Measurements from ENCODE around the gene SPATA46. TPM values are rescaled to one million over a fixed set of nuclear protein-coding genes. Genes with fewer than 3 reads are reported as not detected.

The SPATA46 gene
- total RNA-seq, 2 donors from 2014 or later, result 0.62 TPM; not detected in 1

- no peaks in the 10 kb centered on the region for H3K9me3 ChIP-seq
- TF ChIP-seq POLR2A (IDR thresholded peaks at IDR 0.05) (no peak), POLR2AphosphoS5 (IDR thresholded peaks at IDR 0.05) (no peak), CTCF (IDR thresholded peaks at IDR 0.05) (no peak)
- H3K27ac ChIP-seq, result no peak overlapping the region
- H3K4me1 ChIP-seq (replicated peaks), result no peaks in the 10 kb centered on the region
- 63% methylated on average over 3 of the region's 3 CpGs for WGBS
- intact Hi-C loops (cut with DNase I), result loop anchor here (10.0 kb wide), 2 partner anchors 123 to 183 kb away; no protein-coding TSS in a partner anchor
- H3K27me3 ChIP-seq (replicated peaks; ENCODE audit: insufficient read depth), result no peaks in the 10 kb centered on the region
- no peaks in the 10 kb centered on the region for H3K36me3 ChIP-seq
- H3K4me3 ChIP-seq, result no peak overlapping the region
- DNase-seq (ENCODE audit: low spot score), result no peak
Observed at GRCh38 chr1:162397943-162398560, 21.4 kb upstream of the SPATA46 start.

- no peak for TF ChIP-seq POLR2A (IDR thresholded peaks at IDR 0.05)
- TF ChIP-seq POLR2AphosphoS5 (IDR thresholded peaks at IDR 0.05), result no peak
- TF ChIP-seq CTCF (IDR thresholded peaks at IDR 0.05), result no peak
- 92% methylated on average over 3 of the region's 3 CpGs for WGBS
- Histone ChIP-seq H3K36me3 (no peaks in the 10 kb centered on the region), H3K27ac (no peak overlapping the region), H3K27me3 (replicated peaks; ENCODE audit: insufficient read depth) (no peaks in the 10 kb centered on the region), H3K4me3 (no peak overlapping the region), H3K4me1 (replicated peaks) (no peaks in the 10 kb centered on the region), H3K9me3 (no peaks in the 10 kb centered on the region)
- intact Hi-C loops (cut with DNase I), result loop anchor here (10.0 kb wide), 2 partner anchors 122 to 182 kb away; no protein-coding TSS in a partner anchor
- peak; percentile 1 for DNase-seq (ENCODE audit: low spot score)
Observed at GRCh38 chr1:162397039-162397448, 20.4 kb upstream of the SPATA46 start.

- Histone ChIP-seq H3K9me3 (no peaks in the 10 kb centered on the region), H3K27ac (no peak overlapping the region), H3K4me1 (replicated peaks) (no peaks in the 10 kb centered on the region), H3K36me3 (no peaks in the 10 kb centered on the region), H3K4me3 (no peak overlapping the region), H3K27me3 (replicated peaks; ENCODE audit: insufficient read depth) (no peaks in the 10 kb centered on the region)
- DNase-seq (ENCODE audit: low spot score), result peak; percentile 1
- intact Hi-C loops (cut with DNase I), result loop anchor here (10.0 kb wide), 2 partner anchors 122 to 182 kb away; no protein-coding TSS in a partner anchor
- 91% methylated on average over 3 of the region's 3 CpGs for WGBS
- TF ChIP-seq POLR2AphosphoS5 (IDR thresholded peaks at IDR 0.05) (no peak), POLR2A (IDR thresholded peaks at IDR 0.05) (no peak), CTCF (IDR thresholded peaks at IDR 0.05) (no peak)
Observed at GRCh38 chr1:162396201-162396906, 19.7 kb upstream of the SPATA46 start.

- 50% methylated on average over 4 of the region's 4 CpGs for WGBS
- Histone ChIP-seq H3K4me3 (no peak overlapping the region), H3K9me3 (no peaks in the 10 kb centered on the region), H3K27me3 (replicated peaks; ENCODE audit: insufficient read depth) (no peaks in the 10 kb centered on the region), H3K4me1 (replicated peaks) (no peaks in the 10 kb centered on the region), H3K27ac (no peak overlapping the region), H3K36me3 (no peaks in the 10 kb centered on the region)
- peak; percentile 31 for DNase-seq (ENCODE audit: low spot score)
- intact Hi-C loops (cut with DNase I), result loop anchor here (10.0 kb wide), 2 partner anchors 117 to 177 kb away; no protein-coding TSS in a partner anchor
- TF ChIP-seq POLR2AphosphoS5 (IDR thresholded peaks at IDR 0.05), result peak; percentile 12
- TF ChIP-seq POLR2A (IDR thresholded peaks at IDR 0.05), result no peak
- TF ChIP-seq CTCF (IDR thresholded peaks at IDR 0.05), result peak; percentile 26 to 86 (median 76)
Observed at GRCh38 chr1:162391790-162392563, 15.3 kb upstream of the SPATA46 start.

Data from prostate gland (tissue), 2 donors.